ENCODE measurements around the gene NSUN2. TPM values are rescaled to one million over a fixed set of nuclear protein-coding genes. Genes with fewer than 3 reads are reported as not detected.
A peak's percentile ranks its signal among the peaks of the same experiment; 100 is the strongest.
"Not testable (repeated sequence)": the region's sequence is repeated elsewhere in the genome, so short reads cannot be mapped to it uniquely, and the experiment has no call there.

The NSUN2 gene
- total RNA-seq, 4 donors from 2014 or later = 37.7 to 65.8 (median 49.0) TPM

GRCh38 chr5:6649186-6649585 lies 16.3 kb upstream of the NSUN2 start:
- intact Hi-C loops (cut with DNase I) = no loop called here
- whole genome bisulfite sequencing, 2 donors = 80% methylated on average over 1 of the region's 10 CpGs; no CpG with 5 or more reads in 1 of the 2 donors
- Histone ChIP-seq H3K27ac (no peak overlapping the region), H3K4me1 (peaks cover 0 to 16% (median 0%) of the 10 kb centered on the region in 3 donors), H3K27me3 (no peaks in the 10 kb centered on the region), H3K4me3 (no peak overlapping the region), H3K9me3 (no peaks in the 10 kb centered on the region), H3K36me3 (peaks cover 0 to 59% (median 6%) of the 10 kb centered on the region in 3 donors)
- no peak for TF ChIP-seq CTCF (IDR thresholded peaks at IDR 0.05)
- DNase-seq = no peak

- intact Hi-C loops (cut with DNase I); DNase-seq: not testable (repeated sequence)
- WGBS, 2 donors = 75 to 81% methylated on average over 10 to 11 of the region's 11 CpGs
Observed at GRCh38 chr5:6645571-6646362, 12.9 kb upstream of the NSUN2 start.

GRCh38 chr5:6644794-6645241 lies 12.0 kb upstream of the NSUN2 start:
- H3K36me3 ChIP-seq = peaks cover 0 to 49% (median 6%) of the 10 kb centered on the region in 3 donors
- DNase-seq = no peak
- no peak overlapping the region for H3K4me3 ChIP-seq
- no peaks in the 10 kb centered on the region for H3K27me3 ChIP-seq
- H3K9me3 ChIP-seq = no peaks in the 10 kb centered on the region
- H3K4me1 ChIP-seq = peaks cover 0 to 18% (median 0%) of the 10 kb centered on the region in 3 donors
- no peak for TF ChIP-seq CTCF (IDR thresholded peaks at IDR 0.05)
- intact Hi-C loops (cut with DNase I) = no loop called here
- no peak overlapping the region for H3K27ac ChIP-seq
- WGBS, 2 donors = 54 to 83% methylated on average over 6 of the region's 6 CpGs

More at GRCh38 chr5:6645571-6646362, 12.9 kb upstream of the NSUN2 start:
- H3K9me3 ChIP-seq, H3K27me3 ChIP-seq, H3K4me3 ChIP-seq, H3K27ac ChIP-seq: not testable (repeated sequence)
- Histone ChIP-seq H3K36me3 (peaks cover 0 to 49% (median 6%) of the 10 kb centered on the region in 3 donors), H3K4me1 (peaks cover 0 to 16% (median 0%) of the 10 kb centered on the region in 3 donors)

GRCh38 chr5:6642655-6643054 lies 9.8 kb upstream of the NSUN2 start:
- no peak for DNase-seq
- no peak for TF ChIP-seq POLR2A (IDR thresholded peaks at IDR 0.05)
- TF ChIP-seq CTCF (IDR thresholded peaks at IDR 0.05) = no peak
- Histone ChIP-seq H3K9me3 (no peaks in the 10 kb centered on the region), H3K36me3 (peaks cover 0 to 40% (median 6%) of the 10 kb centered on the region in 3 donors), H3K27ac (no peak overlapping the region), H3K27me3 (no peaks in the 10 kb centered on the region), H3K4me1 (peaks cover 0 to 24% (median 4%) of the 10 kb centered on the region in 3 donors), H3K4me3 (no peak overlapping the region)
- intact Hi-C loops (cut with DNase I) = no loop called here
- 78 to 79% methylated on average over 1 of the region's 1 CpG for WGBS, 2 donors

GRCh38 chr5:6638236-6638635 lies 5.4 kb upstream of the NSUN2 start:
- Histone ChIP-seq H3K4me1 (peaks cover 8 to 63% (median 17%) of the 10 kb centered on the region in 3 donors), H3K4me3 (no peak overlapping the region), H3K27ac (peak overlapping the region; percentile 88 to 96 (median 91)), H3K36me3 (peaks cover 0 to 10% (median 0%) of the 10 kb centered on the region in 3 donors), H3K27me3 (no peaks in the 10 kb centered on the region), H3K9me3 (no peaks in the 10 kb centered on the region)
- no peak for DNase-seq
- intact Hi-C loops (cut with DNase I) = loop anchor here (5.0 kb wide), 1 partner anchor 74 kb away; the partner anchor contains the start of gene TENT4A
- WGBS, 2 donors = 30 to 52% methylated on average over 4 of the region's 4 CpGs
- TF ChIP-seq CTCF (IDR thresholded peaks at IDR 0.05) (no peak), POLR2A (IDR thresholded peaks at IDR 0.05) (no peak)

All from esophagus squamous epithelium (tissue), 5 donors.